MCF 10A (cell line): ENCODE measurements around the gene MYL4. TPM values are rescaled to one million over a fixed set of nuclear protein-coding genes. Genes with fewer than 3 reads are reported as not detected.
A peak's percentile ranks its signal among the peaks of the same experiment; 100 is the strongest.
"Not testable (repeated sequence)": the region's sequence is repeated elsewhere in the genome, so short reads cannot be mapped to it uniquely, and the experiment has no call there.

Source experiments
- BruUV-seq: library from RNA; stranded (reverse); fragments of 400-500 nt; replicated peaks from 2 replicates; lab custom pipeline; 2021; lab: Mats Ljungman, UMichigan
- CTCF ChIA-PET: fragments of 300-600 bp; sonication (Branson Sonifier 250); formaldehyde crosslinking; extraction: SDS; loops from one replicate; lab custom pipeline; 2021; ENCODE audit warnings: antibody characterized with exemption, inconsistent platforms; lab: Yijun Ruan, JAX
- POLR2A ChIA-PET: fragments of 300-600, 350-650 bp; sonication (Branson Sonifier 250); formaldehyde crosslinking; extraction: SDS; loops from one replicate; lab custom pipeline; 2020; ENCODE audit warnings: antibody characterized with exemption, inconsistent platforms; lab: Yijun Ruan, JAX
- DNase-seq: peaks from one replicate; pipeline ENCODE4 v3.0.0-alpha.2; 2018; ENCODE audit not compliant: unreplicated experiment
- H3K27ac Mint-ChIP-seq: one replicate; pipeline ENCODE4 v1.8.0; 2022; ENCODE audit warnings: mild to moderate bottlenecking, low read depth, mixed read lengths; ENCODE audit not compliant: unreplicated experiment
- H3K27me3 Mint-ChIP-seq: one replicate; pipeline ENCODE4 v1.8.0; 2022; ENCODE audit warnings: mixed read lengths; ENCODE audit not compliant: insufficient read depth, unreplicated experiment
- H3K36me3 Mint-ChIP-seq: one replicate; pipeline ENCODE4 v1.8.0; 2022; ENCODE audit warnings: mild to moderate bottlenecking, moderate library complexity, mixed read lengths; ENCODE audit not compliant: insufficient read depth, unreplicated experiment
- H3K4me1 Mint-ChIP-seq: one replicate; pipeline ENCODE4 v1.8.0; 2022; ENCODE audit warnings: mixed read lengths; ENCODE audit not compliant: insufficient read depth, unreplicated experiment
- H3K4me3 Mint-ChIP-seq: one replicate; pipeline ENCODE4 v1.8.0; 2022; ENCODE audit warnings: mild to moderate bottlenecking, moderate library complexity, mixed read lengths; ENCODE audit not compliant: unreplicated experiment
- H3K9me3 Mint-ChIP-seq: one replicate; pipeline ENCODE4 v1.8.0; 2022; ENCODE audit warnings: mixed read lengths; ENCODE audit not compliant: unreplicated experiment
- intact Hi-C: fragments of 100-400 bp; cut with micrococcal nuclease; formaldehyde crosslinking; loops from 2 replicates; pipeline ENCODE4 v1.14.1; 2022
- total RNA-seq: library from RNA; stranded (reverse); gene quantifications from 2 replicates; pipeline ENCODE4 v1.2.3, GENCODE V29; 2022
- TF ChIP-seq, protein P1 (sequence below): fragments of 200-600 bp; IDR thresholded peaks from one replicate; pipeline ENCODE4 v1.8.0; 2022; ENCODE audit warnings: antibody characterized with exemption, mild to moderate bottlenecking; ENCODE audit not compliant: unreplicated experiment

Gene MYL4
- total RNA-seq, 1 experiment from 2014 or later, result not detected

DNA sequence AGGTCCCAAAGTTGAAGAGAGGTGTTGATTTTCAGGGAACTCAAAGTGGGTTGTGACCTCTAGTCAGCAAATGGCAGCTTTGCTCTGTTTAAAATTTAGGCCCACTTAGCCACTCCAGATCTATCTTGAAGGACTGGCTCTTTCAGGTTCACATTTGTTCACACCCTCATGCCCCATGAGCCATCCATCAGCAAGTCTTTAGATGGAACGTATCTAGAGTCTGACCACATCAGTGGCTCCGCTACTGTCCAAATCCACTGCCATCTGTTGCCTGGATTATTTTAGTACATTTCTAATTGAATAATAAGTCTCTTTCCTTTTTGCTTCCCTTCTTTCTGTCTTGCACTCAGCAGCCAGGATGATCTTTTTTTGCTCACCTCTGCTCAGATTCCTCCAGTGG is 55.0 kb downstream of the MYL4 start:
- DNase-seq, result no peak
- Mint-ChIP-seq H3K4me1 (peaks cover 15% of the 10 kb centered on the region), H3K27ac (no peak overlapping the region), H3K27me3 (no peaks in the 10 kb centered on the region), H3K36me3 (no peaks in the 10 kb centered on the region), H3K9me3 (peaks cover 2% of the 10 kb centered on the region), H3K4me3 (no peak overlapping the region)
- TF ChIP-seq, protein P1, sequence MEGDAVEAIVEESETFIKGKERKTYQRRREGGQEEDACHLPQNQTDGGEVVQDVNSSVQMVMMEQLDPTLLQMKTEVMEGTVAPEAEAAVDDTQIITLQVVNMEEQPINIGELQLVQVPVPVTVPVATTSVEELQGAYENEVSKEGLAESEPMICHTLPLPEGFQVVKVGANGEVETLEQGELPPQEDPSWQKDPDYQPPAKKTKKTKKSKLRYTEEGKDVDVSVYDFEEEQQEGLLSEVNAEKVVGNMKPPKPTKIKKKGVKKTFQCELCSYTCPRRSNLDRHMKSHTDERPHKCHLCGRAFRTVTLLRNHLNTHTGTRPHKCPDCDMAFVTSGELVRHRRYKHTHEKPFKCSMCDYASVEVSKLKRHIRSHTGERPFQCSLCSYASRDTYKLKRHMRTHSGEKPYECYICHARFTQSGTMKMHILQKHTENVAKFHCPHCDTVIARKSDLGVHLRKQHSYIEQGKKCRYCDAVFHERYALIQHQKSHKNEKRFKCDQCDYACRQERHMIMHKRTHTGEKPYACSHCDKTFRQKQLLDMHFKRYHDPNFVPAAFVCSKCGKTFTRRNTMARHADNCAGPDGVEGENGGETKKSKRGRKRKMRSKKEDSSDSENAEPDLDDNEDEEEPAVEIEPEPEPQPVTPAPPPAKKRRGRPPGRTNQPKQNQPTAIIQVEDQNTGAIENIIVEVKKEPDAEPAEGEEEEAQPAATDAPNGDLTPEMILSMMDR, result no peak
- intact Hi-C loops, result no loop called here
- POLR2A ChIA-PET, result interaction anchor here (0.7 kb wide), 1 partner anchor 24 kb away, joined by 3 read pairs; no protein-coding TSS in a partner anchor
- BruUV-seq, result no TSS peak
- CTCF ChIA-PET, result interaction anchor here (0.6 to 1.5 kb wide), 2 partner anchors 15 to 52 kb away, joined by 3 to 4 read pairs; no protein-coding TSS in a partner anchor

DNA sequence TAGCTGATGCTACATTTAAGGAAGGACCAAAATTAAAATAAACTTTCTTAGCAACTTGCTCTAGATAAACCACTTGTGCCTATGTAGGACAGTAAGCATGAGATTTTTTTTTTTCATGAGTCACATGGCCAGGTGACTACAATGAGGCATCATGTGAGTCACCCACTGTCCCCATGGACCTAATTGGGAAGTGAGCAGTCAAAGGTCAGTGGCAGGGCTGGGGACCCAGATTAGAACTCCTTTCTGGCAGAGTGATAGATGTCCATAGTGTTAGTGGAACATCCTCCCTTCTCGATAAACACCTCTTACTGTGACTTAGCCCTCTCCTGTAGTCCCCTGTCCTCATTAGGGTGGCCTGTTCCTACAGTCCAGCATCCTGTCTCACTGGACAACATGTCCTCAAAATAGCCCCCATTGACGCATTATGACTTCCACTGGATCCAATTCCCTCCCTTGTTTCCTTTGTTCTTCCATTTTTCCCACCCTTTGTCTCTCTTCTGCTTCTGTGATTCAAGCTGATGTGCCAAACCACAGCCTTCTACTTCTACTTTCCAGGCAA is 56.9 kb downstream of the MYL4 start:
- DNase-seq, result peak; percentile 30
- Mint-ChIP-seq H3K36me3 (no peaks in the 10 kb centered on the region), H3K9me3 (peaks cover 6% of the 10 kb centered on the region), H3K27me3 (no peaks in the 10 kb centered on the region), H3K4me3 (no peak overlapping the region), H3K27ac (no peak overlapping the region), H3K4me1 (peaks cover 15% of the 10 kb centered on the region)
- intact Hi-C loops, result no loop called here
- BruUV-seq, result no TSS peak
- POLR2A ChIA-PET, result no interaction called here
- CTCF ChIA-PET, result no interaction called here
- TF ChIP-seq, protein P1, result no peak

DNA sequence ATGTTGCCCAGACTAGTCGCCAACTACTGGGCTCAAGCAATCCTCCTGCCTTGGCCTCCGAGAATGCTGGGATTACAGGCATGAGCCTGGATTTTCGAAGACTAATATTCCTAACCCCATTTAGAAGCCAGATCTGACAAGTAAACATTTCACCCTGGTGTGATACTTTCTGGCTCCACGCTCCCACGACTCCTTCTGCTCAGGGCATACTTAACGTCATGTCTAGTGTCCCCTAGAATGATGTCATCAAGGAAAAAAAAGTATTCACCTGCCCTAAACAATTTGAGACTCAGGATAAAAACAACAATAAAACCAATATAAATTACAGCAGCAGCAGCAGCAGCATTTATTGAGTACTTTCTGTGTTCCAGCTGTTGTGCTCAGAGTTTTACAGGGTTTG is 57.6 kb downstream of the MYL4 start:
- no peaks in the 10 kb centered on the region for H3K36me3 Mint-ChIP-seq
- H3K4me3 Mint-ChIP-seq, result no peak overlapping the region
- no peak overlapping the region for H3K27ac Mint-ChIP-seq
- intact Hi-C loops, result no loop called here
- CTCF ChIA-PET, result no interaction called here
- no peaks in the 10 kb centered on the region for H3K27me3 Mint-ChIP-seq
- H3K9me3 Mint-ChIP-seq, result peaks cover 6% of the 10 kb centered on the region
- DNase-seq, result no peak
- POLR2A ChIA-PET, result no interaction called here
- H3K4me1 Mint-ChIP-seq, result peaks cover 15% of the 10 kb centered on the region
- TF ChIP-seq, protein P1, result no peak
- no TSS peak for BruUV-seq

DNA sequence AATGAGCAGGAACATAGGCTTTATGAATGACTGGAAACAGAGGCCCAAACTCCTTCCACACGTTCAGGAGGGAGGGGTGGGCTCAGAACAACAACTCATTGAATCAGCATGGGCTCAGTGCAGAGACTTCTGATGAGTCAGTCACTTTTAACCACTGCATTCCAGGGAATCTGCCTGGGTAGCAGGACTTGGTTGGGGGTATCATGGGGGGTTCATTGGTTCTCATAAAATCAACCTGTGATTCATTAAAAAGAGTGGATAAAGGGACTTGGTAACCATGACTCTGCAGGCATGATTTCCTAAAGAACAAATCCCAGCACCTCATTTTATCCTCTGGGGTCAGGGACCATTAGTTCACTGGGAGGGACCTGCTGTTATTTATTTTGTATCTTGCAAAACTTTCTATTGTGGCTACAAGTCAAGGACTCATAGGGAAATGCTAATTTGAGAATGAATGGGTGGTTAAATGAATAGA is 58.2 kb downstream of the MYL4 start:
- intact Hi-C loops, result no loop called here
- no peaks in the 10 kb centered on the region for H3K36me3 Mint-ChIP-seq
- CTCF ChIA-PET, result no interaction called here
- POLR2A ChIA-PET, result no interaction called here
- TF ChIP-seq, protein P1, result no peak
- peaks cover 6% of the 10 kb centered on the region for H3K9me3 Mint-ChIP-seq
- H3K27me3 Mint-ChIP-seq, result no peaks in the 10 kb centered on the region
- peak; percentile 41 for DNase-seq
- H3K4me3 Mint-ChIP-seq, result no peak overlapping the region
- H3K27ac Mint-ChIP-seq, result no peak overlapping the region
- peaks cover 15% of the 10 kb centered on the region for H3K4me1 Mint-ChIP-seq
- no TSS peak for BruUV-seq

DNA sequence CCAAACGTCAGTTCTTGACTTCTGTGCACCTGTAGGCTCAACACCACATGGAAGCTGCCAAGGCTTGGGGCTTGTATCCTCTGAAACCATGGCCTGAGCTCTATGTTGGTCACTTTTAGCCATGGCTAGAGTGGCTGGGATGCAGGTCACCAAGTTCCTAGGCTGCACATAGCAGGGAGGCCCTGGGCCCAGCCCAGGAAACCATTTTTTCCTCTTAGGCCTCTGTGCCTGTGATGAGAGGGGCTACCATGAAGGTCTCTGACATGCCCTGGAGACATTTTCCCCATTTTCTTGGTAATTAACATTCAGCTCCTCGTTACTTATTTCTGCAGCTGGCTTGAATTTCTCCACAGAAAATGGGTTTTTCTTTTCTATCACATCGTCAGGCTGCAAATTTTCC is 59.8 kb downstream of the MYL4 start:
- BruUV-seq, intact Hi-C loops, H3K27me3 Mint-ChIP-seq, H3K4me3 Mint-ChIP-seq, H3K27ac Mint-ChIP-seq, H3K36me3 Mint-ChIP-seq, DNase-seq, H3K9me3 Mint-ChIP-seq: not testable (repeated sequence)
- ChIA-PET CTCF (interaction anchor here (1.1 kb wide), 1 partner anchor 17 kb away, joined by 3 read pairs; no protein-coding TSS in a partner anchor), POLR2A (interaction anchor here (1.0 kb wide), 1 partner anchor 16 kb away, joined by 4 read pairs; no protein-coding TSS in a partner anchor)
- H3K4me1 Mint-ChIP-seq, result peaks cover 15% of the 10 kb centered on the region

DNA sequence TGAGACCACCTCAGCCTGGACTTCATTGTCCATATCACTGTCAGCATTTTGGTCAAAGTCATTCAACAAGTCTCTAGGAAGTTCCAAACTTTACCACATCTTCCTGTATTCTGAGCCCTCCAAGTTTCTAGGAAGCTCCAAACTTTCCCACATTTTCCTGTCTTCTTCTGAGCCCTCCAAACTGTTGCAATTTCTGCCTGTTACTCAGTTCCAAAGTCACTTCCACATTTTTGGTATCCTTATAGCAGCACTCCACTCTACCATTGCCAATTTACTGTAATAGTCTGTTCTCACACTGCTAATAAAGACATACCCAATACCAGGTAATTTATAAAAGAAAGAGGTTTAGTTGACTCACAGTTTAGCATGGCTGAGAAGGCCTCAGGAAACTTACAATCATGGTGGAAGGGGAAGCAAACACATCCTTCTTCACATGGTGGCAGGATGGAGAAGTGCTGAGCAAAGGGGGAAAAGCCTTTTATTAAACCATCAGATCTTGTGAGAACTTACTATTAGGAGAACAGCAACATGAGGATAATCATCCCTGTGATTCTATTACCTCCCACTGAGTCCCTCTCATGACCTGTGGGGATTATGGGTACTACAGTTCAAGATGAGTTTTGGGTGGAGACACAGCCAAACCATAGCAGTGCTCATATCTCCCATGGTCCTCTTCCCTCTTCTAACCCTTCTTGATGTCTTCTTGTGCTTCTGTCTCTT is 60.6 kb downstream of the MYL4 start:
- H3K27me3 Mint-ChIP-seq, H3K27ac Mint-ChIP-seq, H3K36me3 Mint-ChIP-seq, POLR2A ChIA-PET, DNase-seq, intact Hi-C loops, BruUV-seq, H3K9me3 Mint-ChIP-seq, H3K4me3 Mint-ChIP-seq, CTCF ChIA-PET: not testable (repeated sequence)
- H3K4me1 Mint-ChIP-seq, result peaks cover 15% of the 10 kb centered on the region
